ENCODE results near the gene ALG1.

DNA sequence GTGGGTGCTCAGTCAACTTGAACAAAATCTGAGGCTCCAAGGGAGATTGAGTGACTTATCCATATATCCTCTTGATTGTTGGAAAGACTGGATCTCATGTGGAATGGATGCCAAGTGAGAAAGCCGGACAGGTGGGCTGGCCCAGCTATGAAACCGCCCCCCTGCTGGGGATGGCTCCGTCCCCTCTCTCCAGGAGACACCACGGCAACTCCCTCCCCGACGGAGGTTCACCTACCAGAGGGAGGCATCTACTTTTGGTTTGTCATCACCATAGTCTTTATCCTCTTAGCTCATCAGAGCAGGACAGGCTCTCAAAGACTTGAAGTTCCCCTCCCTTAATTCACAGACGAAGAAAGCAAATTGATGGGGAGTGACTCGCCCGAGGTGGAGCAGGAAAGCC lies 1.8 kb upstream of the ALG1 start:
- TF ChIP-seq, protein P1, sequence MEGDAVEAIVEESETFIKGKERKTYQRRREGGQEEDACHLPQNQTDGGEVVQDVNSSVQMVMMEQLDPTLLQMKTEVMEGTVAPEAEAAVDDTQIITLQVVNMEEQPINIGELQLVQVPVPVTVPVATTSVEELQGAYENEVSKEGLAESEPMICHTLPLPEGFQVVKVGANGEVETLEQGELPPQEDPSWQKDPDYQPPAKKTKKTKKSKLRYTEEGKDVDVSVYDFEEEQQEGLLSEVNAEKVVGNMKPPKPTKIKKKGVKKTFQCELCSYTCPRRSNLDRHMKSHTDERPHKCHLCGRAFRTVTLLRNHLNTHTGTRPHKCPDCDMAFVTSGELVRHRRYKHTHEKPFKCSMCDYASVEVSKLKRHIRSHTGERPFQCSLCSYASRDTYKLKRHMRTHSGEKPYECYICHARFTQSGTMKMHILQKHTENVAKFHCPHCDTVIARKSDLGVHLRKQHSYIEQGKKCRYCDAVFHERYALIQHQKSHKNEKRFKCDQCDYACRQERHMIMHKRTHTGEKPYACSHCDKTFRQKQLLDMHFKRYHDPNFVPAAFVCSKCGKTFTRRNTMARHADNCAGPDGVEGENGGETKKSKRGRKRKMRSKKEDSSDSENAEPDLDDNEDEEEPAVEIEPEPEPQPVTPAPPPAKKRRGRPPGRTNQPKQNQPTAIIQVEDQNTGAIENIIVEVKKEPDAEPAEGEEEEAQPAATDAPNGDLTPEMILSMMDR (IDR thresholded peaks at IDR 0.05), result no peak
- TF ChIP-seq ZBTB21 (CRISPR knock-in tag; IDR thresholded peaks at IDR 0.05; ENCODE audit: borderline replicate concordance) (no peak), AR (CRISPR knock-in tag; IDR thresholded peaks at IDR 0.05) (no peak), GABPB1 (CRISPR knock-in tag; IDR thresholded peaks at IDR 0.05) (no peak), TP53 (CRISPR knock-in tag; IDR thresholded peaks at IDR 0.05) (no peak), JUN (CRISPR knock-in tag; IDR thresholded peaks at IDR 0.05) (no peak), ESRRA (CRISPR knock-in tag; IDR thresholded peaks at IDR 0.05; ENCODE audit: borderline replicate concordance) (no peak), USF2 (CRISPR knock-in tag; IDR thresholded peaks at IDR 0.05) (no peak)
- TF ChIP-seq, protein P2, sequence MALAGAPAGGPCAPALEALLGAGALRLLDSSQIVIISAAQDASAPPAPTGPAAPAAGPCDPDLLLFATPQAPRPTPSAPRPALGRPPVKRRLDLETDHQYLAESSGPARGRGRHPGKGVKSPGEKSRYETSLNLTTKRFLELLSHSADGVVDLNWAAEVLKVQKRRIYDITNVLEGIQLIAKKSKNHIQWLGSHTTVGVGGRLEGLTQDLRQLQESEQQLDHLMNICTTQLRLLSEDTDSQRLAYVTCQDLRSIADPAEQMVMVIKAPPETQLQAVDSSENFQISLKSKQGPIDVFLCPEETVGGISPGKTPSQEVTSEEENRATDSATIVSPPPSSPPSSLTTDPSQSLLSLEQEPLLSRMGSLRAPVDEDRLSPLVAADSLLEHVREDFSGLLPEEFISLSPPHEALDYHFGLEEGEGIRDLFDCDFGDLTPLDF (CRISPR knock-in tag; IDR thresholded peaks at IDR 0.05), result no peak
- TF ChIP-seq, protein P3, sequence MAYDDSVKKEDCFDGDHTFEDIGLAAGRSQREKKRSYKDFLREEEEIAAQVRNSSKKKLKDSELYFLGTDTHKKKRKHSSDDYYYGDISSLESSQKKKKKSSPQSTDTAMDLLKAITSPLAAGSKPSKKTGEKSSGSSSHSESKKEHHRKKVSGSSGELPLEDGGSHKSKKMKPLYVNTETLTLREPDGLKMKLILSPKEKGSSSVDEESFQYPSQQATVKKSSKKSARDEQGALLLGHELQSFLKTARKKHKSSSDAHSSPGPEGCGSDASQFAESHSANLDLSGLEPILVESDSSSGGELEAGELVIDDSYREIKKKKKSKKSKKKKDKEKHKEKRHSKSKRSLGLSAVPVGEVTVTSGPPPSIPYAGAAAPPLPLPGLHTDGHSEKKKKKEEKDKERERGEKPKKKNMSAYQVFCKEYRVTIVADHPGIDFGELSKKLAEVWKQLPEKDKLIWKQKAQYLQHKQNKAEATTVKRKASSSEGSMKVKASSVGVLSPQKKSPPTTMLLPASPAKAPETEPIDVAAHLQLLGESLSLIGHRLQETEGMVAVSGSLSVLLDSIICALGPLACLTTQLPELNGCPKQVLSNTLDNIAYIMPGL (CRISPR knock-in tag; IDR thresholded peaks at IDR 0.05), result no peak
- TF ChIP-seq, protein P4, sequence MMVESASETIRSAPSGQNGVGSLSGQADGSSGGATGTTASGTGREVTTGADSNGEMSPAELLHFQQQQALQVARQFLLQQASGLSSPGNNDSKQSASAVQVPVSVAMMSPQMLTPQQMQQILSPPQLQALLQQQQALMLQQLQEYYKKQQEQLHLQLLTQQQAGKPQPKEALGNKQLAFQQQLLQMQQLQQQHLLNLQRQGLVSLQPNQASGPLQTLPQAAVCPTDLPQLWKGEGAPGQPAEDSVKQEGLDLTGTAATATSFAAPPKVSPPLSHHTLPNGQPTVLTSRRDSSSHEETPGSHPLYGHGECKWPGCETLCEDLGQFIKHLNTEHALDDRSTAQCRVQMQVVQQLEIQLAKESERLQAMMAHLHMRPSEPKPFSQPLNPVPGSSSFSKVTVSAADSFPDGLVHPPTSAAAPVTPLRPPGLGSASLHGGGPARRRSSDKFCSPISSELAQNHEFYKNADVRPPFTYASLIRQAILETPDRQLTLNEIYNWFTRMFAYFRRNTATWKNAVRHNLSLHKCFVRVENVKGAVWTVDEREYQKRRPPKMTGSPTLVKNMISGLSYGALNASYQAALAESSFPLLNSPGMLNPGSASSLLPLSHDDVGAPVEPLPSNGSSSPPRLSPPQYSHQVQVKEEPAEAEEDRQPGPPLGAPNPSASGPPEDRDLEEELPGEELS (CRISPR knock-in tag; IDR thresholded peaks at IDR 0.05), result no peak
